Endothelial cell of umbilical vein (primary cell): Measurements from ENCODE around the gene RNASEH2A. TPM values are rescaled to one million over a fixed set of nuclear protein-coding genes. Genes with fewer than 3 reads are reported as not detected.

ENCODE experiments used
- BruUV-seq: library from RNA; stranded (reverse); fragments of 400-500 nt; replicated peaks from 2 replicates; lab custom pipeline; 2021; lab: Mats Ljungman, UMichigan
- CTCF ChIA-PET: fragments of 300-600, 350-600 bp; sonication (Branson Sonifier 250); formaldehyde crosslinking; loops from one replicate; lab custom pipeline; 2021; ENCODE audit warnings: antibody characterized with exemption, inconsistent platforms; lab: Charles Lee
- POLR2A ChIA-PET: fragments of 300-600, 350-600 bp; sonication (Branson Sonifier 250); formaldehyde crosslinking; loops from one replicate; lab custom pipeline; 2021; ENCODE audit warnings: antibody characterized with exemption, inconsistent platforms; lab: Charles Lee
- DNase-seq: peaks from one replicate; pipeline ENCODE4 v3.0.0-alpha.2; 2011; ENCODE audit warnings: low read depth, low spot score
- FAIRE-seq: peaks from 2 replicates; lab custom pipeline; 2011; peaks lifted over from hg19 to GRCh38; lab: Jason Lieb, UNC
- H2AFZ ChIP-seq: 2 replicates; pipeline ENCODE4 v1.6.0; 2012; ENCODE audit warnings: low read depth, low read length, control low read depth, inconsistent platforms
- H3K27ac ChIP-seq: 2 replicates; pipeline ENCODE4 v1.5.1; 2011; ENCODE audit warnings: low read depth, mild to moderate bottlenecking, control low read depth, low read length, moderate library complexity; ENCODE audit not compliant: insufficient read depth
- H3K27me3 ChIP-seq, 2 experiments: 2 replicates each; pipeline versions ENCODE4 v1.6.0 to v1.6.1; 2011; ENCODE audit warnings: low read length in 2 of 2, mixed read lengths in 1 of 2; ENCODE audit not compliant: control insufficient read depth in 2 of 2, insufficient read depth in 2 of 2
- H3K36me3 ChIP-seq, 2 experiments: 2 replicates in 1 of 2; 3 replicates in 1 of 2; pipeline ENCODE4 v1.5.1; 2011; ENCODE audit warnings: low read length in 2 of 2, mild to moderate bottlenecking in 1 of 2, moderate library complexity in 1 of 2; ENCODE audit not compliant: control insufficient read depth in 2 of 2, insufficient read depth in 2 of 2; ENCODE audit errors: extremely low read depth in 1 of 2
- H3K4me1 ChIP-seq: 3 replicates; pipeline ENCODE4 v1.5.1; 2011; ENCODE audit warnings: mild to moderate bottlenecking, low read length; ENCODE audit not compliant: control insufficient read depth, insufficient read depth; ENCODE audit errors: extremely low read depth
- H3K4me2 ChIP-seq: 2 replicates; pipeline ENCODE4 v1.6.1; 2011; ENCODE audit warnings: low read length, control low read depth, mixed read lengths; ENCODE audit not compliant: insufficient read depth
- H3K4me3 ChIP-seq, 3 experiments: fragments of 200-600 bp in 1 of 3; sonication (generic), shearing (Covaris generic) in 1 of 3; replicated peaks in 1 of 3; 2 replicates each; pipeline ENCODE4 v1.5.1; 2011 to 2016; ENCODE audit warnings: control low read depth in 3 of 3, low read length in 3 of 3, mild to moderate bottlenecking in 2 of 3, inconsistent platforms in 1 of 3, low read depth in 1 of 3, moderate library complexity in 1 of 3; ENCODE audit not compliant: insufficient read depth in 1 of 3
- H3K79me2 ChIP-seq: 2 replicates; pipeline ENCODE4 v1.6.0; 2012; ENCODE audit warnings: low read length, inconsistent platforms; ENCODE audit not compliant: control insufficient read depth, insufficient read depth
- H3K9ac ChIP-seq: replicated peaks from 2 replicates; pipeline ENCODE3; 2011; ENCODE audit warnings: low read length, control low read depth; ENCODE audit not compliant: insufficient read depth; ENCODE audit errors: extremely low read depth
- H3K9me1 ChIP-seq: replicated peaks from 3 replicates; pipeline ENCODE4 v1.6.0; 2011; ENCODE audit warnings: mild to moderate bottlenecking, low read length; ENCODE audit not compliant: control insufficient read depth, insufficient read depth; ENCODE audit errors: extremely low read depth
- H3K9me3 ChIP-seq: replicated peaks from 2 replicates; pipeline ENCODE4 v1.5.1; 2012; ENCODE audit warnings: low read length, inconsistent platforms; ENCODE audit not compliant: control insufficient read depth, insufficient read depth
- H4K20me1 ChIP-seq: replicated peaks from 2 replicates; pipeline ENCODE3; 2011; ENCODE audit warnings: mild to moderate bottlenecking, low read length; ENCODE audit not compliant: control insufficient read depth, insufficient read depth; ENCODE audit errors: extremely low read depth
- EZH2 ChIP-seq: IDR thresholded peaks from 2 replicates; pipeline ENCODE4 v1.6.1; 2012; ENCODE audit warnings: borderline replicate concordance, low read depth, mild to moderate bottlenecking, moderate library complexity, low read length, inconsistent platforms; ENCODE audit not compliant: severe bottlenecking
- FOS ChIP-seq: IDR thresholded peaks from 2 replicates; pipeline ENCODE4 v1.6.1; 2011; ENCODE audit warnings: mild to moderate bottlenecking, low read length, moderate library complexity, borderline replicate concordance; ENCODE audit not compliant: insufficient read depth
- GATA2 ChIP-seq: IDR thresholded peaks from 2 replicates; pipeline ENCODE4 v1.7.0; 2011; ENCODE audit warnings: low read depth, mild to moderate bottlenecking, moderate library complexity, mixed read lengths, low read length; ENCODE audit not compliant: insufficient read length, insufficient read depth
- MYC ChIP-seq: IDR thresholded peaks from one replicate; pipeline ENCODE4 v1.6.1; 2011; ENCODE audit warnings: mild to moderate bottlenecking, low read depth, low read length
- POLR2A ChIP-seq: IDR thresholded peaks from 2 replicates; pipeline ENCODE4 v1.6.1; 2012; ENCODE audit warnings: low read depth, mild to moderate bottlenecking, control low read depth, low read length
- POLR2AphosphoS5 ChIP-seq: IDR thresholded peaks from 2 replicates; pipeline ENCODE4 v1.6.1; 2012; ENCODE audit warnings: low read depth, mild to moderate bottlenecking, control low read depth, low read length, moderate library complexity; ENCODE audit not compliant: insufficient read depth
- dilution Hi-C: fragments of 300-500 bp; cut with MboI; formaldehyde crosslinking; loops from one replicate; pipeline ENCODE4 v1.15.0; 2019; ENCODE audit warnings: low sequenced_read_pairs; ENCODE audit not compliant: extremely low pct_ligation_motif_present
- intact Hi-C: fragments of 100-400 bp; cut with micrococcal nuclease; formaldehyde crosslinking; loops from one replicate; pipeline ENCODE4 v1.10.0; 2022
- polyA plus RNA-seq, 4 experiments: library from polyadenylated mRNA; depleted of rRNA in 3 of 4; stranded (reverse) in 3 of 4; unstranded in 1 of 4; fragments of >200 nt; gene quantifications; 2 replicates each; pipeline versions ENCODE4 v1.2.1 to v1.2.3, GENCODE V29; 2011 to 2012; ENCODE audit warnings: missing spikeins in 1 of 4
- total RNA-seq: library from RNA; stranded (reverse); gene quantifications from 2 replicates; pipeline ENCODE4 v1.2.3, GENCODE V29; 2021
- TF ChIP-seq, protein P1 (sequence below), 2 donors: IDR thresholded peaks; 1 replicate in 1 of 2; 2 replicates in 1 of 2; pipeline ENCODE4 v1.5.1; 2011; ENCODE audit warnings: low read length in 2 of 2, mild to moderate bottlenecking in 2 of 2, moderate library complexity in 2 of 2, control low read depth in 1 of 2, inconsistent platforms in 1 of 2, low read depth in 1 of 2; ENCODE audit not compliant: insufficient read depth in 1 of 2; ENCODE audit errors: extremely low read depth in 1 of 2
- TF ChIP-seq, protein P2 (sequence below): IDR thresholded peaks from 2 replicates; pipeline ENCODE4 v1.6.1; 2011; ENCODE audit not compliant: insufficient read depth, insufficient read length

RNASEH2A gene
- total and polyA plus RNA-seq, 2 donors (not counting 3 experiments of a cell fraction or from before 2014, with no cell fraction given) = 25.6 to 45.4 TPM

DNA sequence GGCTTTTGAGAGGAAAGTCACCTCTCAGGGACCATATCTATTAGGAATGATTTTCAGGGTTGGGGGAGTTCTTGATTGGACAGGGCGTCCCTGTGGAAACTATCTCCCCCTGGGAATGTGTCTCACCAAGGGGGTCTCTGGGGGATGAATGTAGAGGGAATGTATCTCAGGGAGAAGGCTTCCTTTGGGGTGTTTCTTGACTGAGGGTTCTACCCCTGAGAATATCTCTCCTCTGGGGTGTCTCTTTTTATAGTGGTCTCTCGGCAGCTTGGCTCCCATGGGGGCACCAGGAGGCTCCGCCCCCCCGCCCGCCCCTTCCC, 27.0 kb downstream of the RNASEH2A start:
- Histone ChIP-seq H3K9ac (no peak overlapping the region), H3K4me2 (no peak overlapping the region), H3K4me1 (no peaks in the 10 kb centered on the region), H4K20me1 (no peaks in the 10 kb centered on the region), H3K36me3 (no peaks in the 10 kb centered on the region), H3K79me2 (no peaks in the 10 kb centered on the region), H3K27me3 (peaks cover 42 to 51% of the 10 kb centered on the region in 2 experiments), H3K9me3 (no peaks in the 10 kb centered on the region), H3K27ac (no peak overlapping the region), H2AFZ (no peak overlapping the region), H3K4me3 (no peak overlapping the region), H3K9me1 (no peaks in the 10 kb centered on the region)
- BruUV-seq = no TSS peak
- dilution Hi-C loops (no loop called here), intact Hi-C loops (no loop called here)
- no peak for DNase-seq
- POLR2A ChIA-PET = no interaction called here
- FAIRE-seq = no peak
- CTCF ChIA-PET = no interaction called here
- TF ChIP-seq POLR2A (no peak), EZH2 (no peak), MYC (no peak), FOS (no peak), POLR2AphosphoS5 (no peak), GATA2 (no peak)
- TF ChIP-seq, protein P1, sequence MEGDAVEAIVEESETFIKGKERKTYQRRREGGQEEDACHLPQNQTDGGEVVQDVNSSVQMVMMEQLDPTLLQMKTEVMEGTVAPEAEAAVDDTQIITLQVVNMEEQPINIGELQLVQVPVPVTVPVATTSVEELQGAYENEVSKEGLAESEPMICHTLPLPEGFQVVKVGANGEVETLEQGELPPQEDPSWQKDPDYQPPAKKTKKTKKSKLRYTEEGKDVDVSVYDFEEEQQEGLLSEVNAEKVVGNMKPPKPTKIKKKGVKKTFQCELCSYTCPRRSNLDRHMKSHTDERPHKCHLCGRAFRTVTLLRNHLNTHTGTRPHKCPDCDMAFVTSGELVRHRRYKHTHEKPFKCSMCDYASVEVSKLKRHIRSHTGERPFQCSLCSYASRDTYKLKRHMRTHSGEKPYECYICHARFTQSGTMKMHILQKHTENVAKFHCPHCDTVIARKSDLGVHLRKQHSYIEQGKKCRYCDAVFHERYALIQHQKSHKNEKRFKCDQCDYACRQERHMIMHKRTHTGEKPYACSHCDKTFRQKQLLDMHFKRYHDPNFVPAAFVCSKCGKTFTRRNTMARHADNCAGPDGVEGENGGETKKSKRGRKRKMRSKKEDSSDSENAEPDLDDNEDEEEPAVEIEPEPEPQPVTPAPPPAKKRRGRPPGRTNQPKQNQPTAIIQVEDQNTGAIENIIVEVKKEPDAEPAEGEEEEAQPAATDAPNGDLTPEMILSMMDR (IDR thresholded peaks at IDR 0.05; ENCODE audit: extremely low read depth in 1 of 2, insufficient read depth in 1 of 2, low read depth in 1 of 2, low read length in 2 of 2) = no peak
- TF ChIP-seq, protein P2, sequence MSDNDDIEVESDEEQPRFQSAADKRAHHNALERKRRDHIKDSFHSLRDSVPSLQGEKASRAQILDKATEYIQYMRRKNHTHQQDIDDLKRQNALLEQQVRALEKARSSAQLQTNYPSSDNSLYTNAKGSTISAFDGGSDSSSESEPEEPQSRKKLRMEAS = no peak
